GM21576 (cell line): ENCODE data around the gene TBXA2R.

Experiments used
- ATAC-seq: cut with Tn5 transposase; IDR thresholded peaks from one replicate; pipeline ENCODE4 v1.9.1; 2021; ENCODE audit warnings: mild to moderate bottlenecking, moderate library complexity; ENCODE audit not compliant: unreplicated experiment

The TBXA2R gene

GRCh38 chr19:3607303-3608078 is 816 bp upstream of the TBXA2R start:
- ATAC-seq: no peak

- ATAC-seq: no peak
Measured at GRCh38 chr19:3606174-3606689, 443 bp downstream of the TBXA2R start.

GRCh38 chr19:3605770-3606169 is 905 bp downstream of the TBXA2R start:
- no peak for ATAC-seq

- ATAC-seq: no peak
Measured at GRCh38 chr19:3605361-3605760, 1.3 kb downstream of the TBXA2R start.

GRCh38 chr19:3604987-3605343 is 1.7 kb downstream of the TBXA2R start:
- ATAC-seq: no peak

- no peak for ATAC-seq
Measured at GRCh38 chr19:3604227-3604986, 2.3 kb downstream of the TBXA2R start.

- no peak for ATAC-seq
Measured at GRCh38 chr19:3603121-3603811, 3.4 kb downstream of the TBXA2R start.

GRCh38 chr19:3601021-3601420 is 5.7 kb downstream of the TBXA2R start:
- no peak for ATAC-seq

- ATAC-seq: no peak
Measured at GRCh38 chr19:3599776-3600187, 6.9 kb downstream of the TBXA2R start.

GRCh38 chr19:3595521-3596061 is 11.1 kb downstream of the TBXA2R start:
- ATAC-seq: no peak

GRCh38 chr19:3593156-3593555 is 13.5 kb downstream of the TBXA2R start:
- no peak for ATAC-seq

- no peak for ATAC-seq
Measured at GRCh38 chr19:3591876-3592613, 14.6 kb downstream of the TBXA2R start.

GRCh38 chr19:3590991-3591659 is 15.6 kb downstream of the TBXA2R start:
- no peak for ATAC-seq

GRCh38 chr19:3589949-3590348 is 16.7 kb downstream of the TBXA2R start:
- ATAC-seq: no peak

GRCh38 chr19:3589439-3589838 is 17.2 kb downstream of the TBXA2R start:
- ATAC-seq: no peak

GRCh38 chr19:3586707-3587346 is 19.8 kb downstream of the TBXA2R start:
- ATAC-seq: no peak

GRCh38 chr19:3586127-3586626 is 20.5 kb downstream of the TBXA2R start:
- no peak for ATAC-seq

GRCh38 chr19:3585301-3586126 is 21.2 kb downstream of the TBXA2R start, which contains the start of gene GIPC3:
GIPC3 (plus strand) TSS chr19:3585478; CDS start chr19:3585598, 120 bp downstream.
- ATAC-seq: no peak
